Measurements from ENCODE around the gene H3-3A. TPM values are rescaled to one million over a fixed set of nuclear protein-coding genes. Genes with fewer than 3 reads are reported as not detected.
A peak's percentile ranks its signal among the peaks of the same experiment; 100 is the strongest.

The H3-3A gene
- total and polyA plus RNA-seq, 2 of the 8 experiments (the other 6 are each of a cell fraction or from before 2014, with no cell fraction given): 1,157 to 1,223 TPM

- POLR2A ChIA-PET (ENCODE audit: partially characterized antibody): interaction anchor here (0.6 to 3.1 kb wide), 5 partner anchors 14 to 57 kb away, joined by 3 to 23 read pairs (median 4); partner anchors contain the start of gene H3-3A
- Histone ChIP-seq H4K20me1 (replicated peaks in 1 of 2; ENCODE audit: control insufficient read depth in 1 of 2, insufficient read depth in 2 of 2, low read length in 2 of 2) (no peaks in the 10 kb centered on the region), H2BK120ac (replicated peaks; ENCODE audit: low read depth, low read length) (no peak overlapping the region), H3K9ac (replicated peaks in 1 of 4; ENCODE audit: extremely low read depth in 1 of 4, low read depth in 3 of 4, low read length in 3 of 4) (no peak overlapping the region), H3K18ac (ENCODE audit: extremely low read depth, low read length) (peak overlapping the region; percentile 48; the same call in 1 of the 2 replicates), H4K91ac (replicated peaks; ENCODE audit: insufficient read length, low read length) (no peak overlapping the region), H3K4me3 (ENCODE audit: extremely low read depth in 1 of 4, insufficient read depth in 2 of 4, low read depth in 3 of 4, low read length in 4 of 4) (no peak overlapping the region), H3K56ac (replicated peaks; ENCODE audit: insufficient read length, low read depth, low read length) (no peak overlapping the region), H3K79me2 (ENCODE audit: control insufficient read depth in 1 of 2, insufficient read depth in 2 of 2, low read length in 2 of 2) (no peaks in the 10 kb centered on the region), H2BK20ac (ENCODE audit: low read length) (no peak overlapping the region), H3K27ac (ENCODE audit: low read depth, low read length) (no peak overlapping the region), H3K4me1 (replicated peaks in 1 of 4; ENCODE audit: control insufficient read depth in 3 of 4, insufficient read depth in 4 of 4, low read length in 3 of 4) (peaks cover 0 to 17% (median 12%) of the 10 kb centered on the region in 4 experiments; a peak in 6 of 7 replicates), H2BK15ac (ENCODE audit: low read length) (no peak overlapping the region; the same call in 1 of the 2 replicates), H2AK5ac (ENCODE audit: low read depth, low read length) (0 out of 2 replicates have a peak overlapping the region, but pooled peaks have one; percentile 3), H2BK5ac (ENCODE audit: low read depth, low read length) (no peak overlapping the region), H3K4ac (replicated peaks; ENCODE audit: insufficient read length, low read depth, low read length) (no peak overlapping the region), H3K36me3 (ENCODE audit: control insufficient read depth in 2 of 4, insufficient read depth in 4 of 4, low read length in 3 of 4) (no peaks in the 10 kb centered on the region), H4K8ac (ENCODE audit: extremely low read depth, insufficient read depth, low read length) (no peak overlapping the region), H3K23ac (ENCODE audit: insufficient read length) (no peak overlapping the region), H3K4me2 (ENCODE audit: insufficient read depth in 1 of 2, low read depth in 2 of 2, low read length in 2 of 2) (no peak overlapping the region), H3K79me1 (ENCODE audit: low read depth, low read length) (no peaks in the 10 kb centered on the region), H3K27me3 (replicated peaks in 1 of 4; ENCODE audit: control insufficient read depth in 3 of 4, extremely low read depth in 1 of 4, insufficient read depth in 3 of 4, low read length in 3 of 4) (peaks cover 0 to 7% (median 4%) of the 10 kb centered on the region in 4 experiments; a peak in 3 of 7 replicates), H2AFZ (ENCODE audit: low read length) (no peak overlapping the region), H3K23me2 (ENCODE audit: low read depth, low read length) (peaks cover 6% of the 10 kb centered on the region; the same call in 1 of the 2 replicates), H2BK12ac (ENCODE audit: low read depth, low read length) (0 out of 2 replicates have a peak overlapping the region, but pooled peaks have one; percentile 75), H3K14ac (ENCODE audit: insufficient read length) (no peak overlapping the region), H3K9me3 (ENCODE audit: insufficient read depth in 2 of 2, low read depth in 1 of 2, low read length in 1 of 2) (peaks cover 0 to 5% of the 10 kb centered on the region in 2 experiments; a peak in 1 of 4 replicates), H4K5ac (ENCODE audit: insufficient read length, low read depth, low read length) (no peak overlapping the region)
- FAIRE-seq: no peak
- CTCF ChIA-PET (ENCODE audit: partially characterized antibody): interaction anchor here (0.9 to 6.6 kb wide), 6 partner anchors 10 to 52 kb away, joined by 3 to 53 read pairs (median 8); no protein-coding TSS in a partner anchor
- WGBS, 2 experiments (ENCODE audit: extremely low coverage in 1 of 2, insufficient coverage in 1 of 2, insufficient read length in 1 of 2, insufficient replicate concordance in 2 of 2, low coverage in 1 of 2, low lambda C conversion rate in 2 of 2, missing lambda C conversion rate in 1 of 2): 90% methylated on average over 6 of the region's 6 CpGs; no CpG with 5 or more reads in 1 of the 2 experiments
- TF ChIP-seq CBX5 (IDR thresholded peaks at IDR 0.05; ENCODE audit: low read depth, low read length) (no peak), SP2 (IDR thresholded peaks at IDR 0.05; ENCODE audit: low read length) (no peak), RNF2 (IDR thresholded peaks at IDR 0.05; ENCODE audit: borderline replicate concordance, low read depth, low read length, missing control alignments, poor library complexity, severe bottlenecking) (no peak), GTF2F1 (IDR thresholded peaks at IDR 0.05; ENCODE audit: borderline replicate concordance, low read depth, low read length) (no peak), HDAC6 (IDR thresholded peaks at IDR 0.05; ENCODE audit: low read depth, low read length) (no peak), SP1 (IDR thresholded peaks at IDR 0.05; ENCODE audit: low read depth, low read length) (no peak), TEAD4 (IDR thresholded peaks at IDR 0.05; ENCODE audit: low read depth, low read length) (no peak), BRCA1 (IDR thresholded peaks at IDR 0.05; ENCODE audit: low read depth, low read length) (no peak), CHD1 (IDR thresholded peaks at IDR 0.05; ENCODE audit: low read depth, low read length) (no peak), MAX (IDR thresholded peaks at IDR 0.05) (no peak), CEBPB (IDR thresholded peaks at IDR 0.05; ENCODE audit: low read depth, low read length) (no peak), SIRT6 (IDR thresholded peaks at IDR 0.05; ENCODE audit: low read length) (no peak), KDM5A (IDR thresholded peaks at IDR 0.05; ENCODE audit: low read length) (no peak)
- no peak for DNase-seq (ENCODE audit: low read depth in 1 of 2, low spot score in 2 of 2)
Measured at GRCh38 chr1:226119169-226119568, 56.7 kb downstream of the H3-3A start.

All from H1 (cell line).